Activated T-cell treated with anti-CD3 and anti-CD28 coated beads for 24 hours (primary cell): ENCODE data around the gene ARHGAP26.

ENCODE experiments used
- DNase-seq: peaks from one replicate; pipeline ENCODE4 v3.0.0-alpha.2; 2020; ENCODE audit warnings: low read depth

Gene ARHGAP26

DNA sequence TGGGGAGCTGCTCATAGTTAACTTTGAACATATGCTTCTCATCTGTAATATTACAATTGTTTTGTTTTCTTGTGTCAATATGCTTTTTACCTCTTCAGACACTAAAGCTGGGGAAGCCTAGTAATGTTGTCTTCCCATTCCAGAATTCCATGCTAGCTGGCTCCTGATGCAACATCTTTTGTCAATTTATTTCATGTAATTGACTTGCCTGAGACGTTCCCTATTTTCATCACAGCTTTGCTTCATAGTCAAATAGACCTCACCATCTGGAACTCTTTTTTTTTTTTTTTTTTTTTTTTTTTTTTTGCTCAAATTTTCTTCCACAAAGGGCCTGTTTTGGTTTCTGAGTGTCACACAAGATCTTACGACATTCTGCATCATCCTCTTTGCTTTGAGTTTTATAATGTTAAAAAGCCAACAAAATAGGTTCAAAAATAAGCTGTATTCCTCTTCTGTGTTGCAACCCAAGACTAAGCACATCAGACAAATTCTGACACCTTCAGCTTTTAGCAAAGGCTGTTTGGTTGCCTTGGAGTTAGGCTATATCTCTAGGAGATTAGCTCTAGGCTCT lies 398.1 kb downstream of the ARHGAP26 start:
- no peak for DNase-seq

DNA sequence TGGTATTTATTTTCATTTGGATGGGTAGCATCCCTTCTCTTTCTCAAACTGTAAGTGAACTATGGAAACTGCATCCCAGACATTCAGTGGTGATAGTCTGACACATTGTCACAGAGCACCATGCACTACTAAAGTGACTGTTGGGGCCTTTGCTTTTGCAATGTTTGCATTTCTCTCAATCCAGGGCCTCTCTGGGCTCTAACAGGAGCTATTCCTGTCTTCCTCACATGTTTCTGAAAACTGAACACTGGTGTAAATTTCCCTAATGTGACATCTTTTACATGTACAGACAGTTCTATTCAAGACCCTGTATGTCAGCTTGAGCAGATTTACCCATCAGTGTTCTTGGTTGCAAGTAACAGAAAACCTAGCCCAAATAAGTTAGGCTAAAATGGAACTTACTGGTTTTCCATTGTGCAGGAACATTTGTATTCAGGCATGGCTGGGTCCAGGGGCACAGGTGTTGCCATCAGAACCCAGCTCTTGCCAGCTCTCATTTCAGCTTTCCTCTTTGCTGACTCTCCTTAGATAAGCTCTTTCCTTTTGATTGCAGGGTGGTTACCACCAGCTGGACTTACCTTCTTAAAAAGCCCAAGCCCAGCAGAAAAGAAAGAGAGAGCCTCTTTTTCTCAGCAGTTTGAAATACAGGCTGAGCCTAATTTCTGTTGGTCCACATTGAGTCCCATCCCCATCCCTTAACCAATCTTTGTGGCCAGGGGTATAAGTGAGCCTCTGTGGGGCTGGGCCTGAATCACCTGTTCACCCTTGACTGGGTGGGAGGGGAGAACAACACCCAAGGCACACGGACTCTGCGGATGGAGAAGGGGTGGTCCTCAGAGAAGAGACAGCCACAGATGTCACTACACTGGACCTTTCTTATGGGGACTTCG lies 399.0 kb downstream of the ARHGAP26 start:
- no peak for DNase-seq

DNA sequence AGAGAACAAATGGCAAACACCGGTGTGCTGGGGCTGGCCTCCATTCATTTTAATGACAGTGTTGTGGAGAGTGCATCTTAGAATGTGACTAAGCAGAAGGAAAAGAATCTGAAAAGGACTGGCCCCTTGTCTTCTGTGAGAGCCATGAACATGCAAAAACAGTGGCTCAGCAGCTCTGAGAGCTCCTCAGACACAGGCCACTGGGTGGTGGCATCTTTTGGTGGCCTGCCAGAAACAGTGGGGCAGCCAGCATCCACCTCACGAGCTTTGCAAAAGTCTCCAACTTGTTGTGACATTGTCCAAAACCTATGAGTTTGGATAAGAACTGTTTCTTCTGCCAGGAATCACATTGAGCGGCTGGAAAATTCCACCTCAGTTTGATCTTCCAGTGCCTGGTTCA lies 399.9 kb downstream of the ARHGAP26 start:
- DNase-seq, result no peak

DNA sequence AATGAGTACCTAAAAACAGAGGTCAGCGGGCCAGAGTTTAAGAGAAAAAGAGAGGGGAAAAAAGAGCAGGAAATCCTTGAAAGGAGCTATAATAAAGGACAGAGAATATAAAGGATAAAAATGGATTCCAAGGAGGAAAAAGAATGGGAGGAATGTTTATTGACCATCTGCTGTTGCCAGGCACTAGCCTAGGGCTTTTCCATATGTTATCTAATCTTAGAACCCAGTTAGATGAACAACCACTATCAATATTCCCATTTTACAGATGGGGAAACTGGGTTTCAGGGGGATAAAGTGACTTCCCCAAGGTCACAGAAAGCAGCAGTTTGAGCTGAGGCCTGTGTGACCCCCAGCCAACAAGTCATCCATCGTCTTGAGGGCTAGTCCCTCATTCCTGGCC lies 400.8 kb downstream of the ARHGAP26 start:
- no peak for DNase-seq

DNA sequence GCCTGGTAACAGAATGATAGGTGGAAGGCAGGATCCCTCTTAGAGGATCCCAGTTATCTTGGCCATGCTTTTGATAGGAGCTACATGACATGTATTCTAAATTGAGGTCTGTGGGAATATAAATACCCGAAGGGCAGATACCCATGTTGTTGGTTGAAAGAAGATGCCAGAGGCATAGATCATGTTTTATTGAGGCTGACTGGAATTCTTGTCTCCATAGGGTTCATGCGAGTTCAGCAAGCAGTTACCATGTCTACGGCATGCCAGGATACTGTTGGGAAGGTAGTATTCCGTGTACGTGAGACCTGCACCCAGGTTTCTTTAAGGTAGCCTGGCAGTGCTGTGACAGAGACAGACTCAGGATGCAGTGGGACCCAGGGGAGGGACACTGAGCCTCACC lies 402.6 kb downstream of the ARHGAP26 start:
- DNase-seq, result no peak

DNA sequence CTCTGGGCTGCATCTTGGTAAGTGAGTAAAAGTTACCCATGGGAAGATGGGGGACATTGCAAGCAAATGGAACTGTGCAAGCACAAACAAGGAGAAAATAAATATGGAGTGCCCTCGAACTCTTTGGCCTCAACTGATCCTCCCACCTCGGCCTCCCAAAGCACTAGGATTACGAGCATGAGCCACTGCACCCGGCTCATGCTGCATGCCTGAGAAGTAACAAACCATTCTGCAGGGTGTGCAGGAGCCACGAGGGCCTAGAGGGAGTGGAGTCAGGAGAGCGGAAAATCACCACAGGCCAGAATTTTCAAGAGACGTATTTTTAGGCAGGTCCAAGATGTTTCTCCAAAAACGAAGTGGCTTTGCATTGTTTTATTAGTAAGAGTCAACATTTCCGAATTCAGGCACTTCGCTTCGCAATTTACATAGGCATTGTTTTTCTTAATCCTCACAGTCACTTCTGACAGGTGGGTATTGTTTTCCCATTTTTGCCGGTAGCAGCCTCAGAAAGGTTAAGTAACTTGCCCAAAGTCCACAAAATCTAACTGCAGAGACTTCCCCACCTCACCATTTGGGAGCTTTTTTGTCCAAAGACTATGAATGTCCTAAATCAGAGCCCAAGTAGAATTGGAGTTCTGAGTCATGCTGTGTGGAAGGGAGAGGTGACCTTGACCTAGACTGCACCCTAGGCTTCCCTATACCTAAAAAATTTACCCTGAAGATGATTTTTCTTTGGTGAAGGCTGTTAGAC lies 403.1 kb downstream of the ARHGAP26 start:
- no peak for DNase-seq

DNA sequence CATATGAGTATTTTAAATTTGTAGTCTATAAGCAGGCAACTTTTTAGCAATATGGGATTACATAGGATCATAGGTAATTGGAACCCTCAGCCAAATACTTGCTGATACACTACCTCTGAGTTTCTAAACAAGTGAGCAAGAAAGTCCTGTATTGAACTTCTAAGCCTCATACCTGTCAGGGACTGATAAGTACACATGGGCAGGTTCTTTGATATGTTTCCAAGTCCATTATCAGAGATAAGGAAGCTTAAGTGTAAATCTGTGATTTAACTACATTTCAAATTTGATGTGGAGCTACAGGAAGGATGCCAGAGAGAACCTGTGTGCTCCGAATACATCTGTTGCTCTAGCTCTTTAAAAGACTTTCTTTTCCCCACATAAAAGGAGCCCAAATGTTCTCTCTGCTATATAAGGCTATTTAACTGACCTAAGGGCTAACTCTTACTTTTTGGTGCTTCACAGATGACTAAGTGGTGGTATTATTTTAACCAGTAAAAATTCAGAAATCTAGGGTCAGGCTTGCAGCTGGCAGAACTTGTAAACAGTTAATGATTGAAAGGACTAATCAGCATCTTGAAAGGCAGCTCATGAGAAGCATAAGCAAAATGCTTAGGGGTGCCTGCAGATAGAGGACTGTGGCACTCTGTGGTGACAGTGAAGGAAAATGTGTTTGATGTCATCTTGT lies 404.7 kb downstream of the ARHGAP26 start:
- no peak for DNase-seq

DNA sequence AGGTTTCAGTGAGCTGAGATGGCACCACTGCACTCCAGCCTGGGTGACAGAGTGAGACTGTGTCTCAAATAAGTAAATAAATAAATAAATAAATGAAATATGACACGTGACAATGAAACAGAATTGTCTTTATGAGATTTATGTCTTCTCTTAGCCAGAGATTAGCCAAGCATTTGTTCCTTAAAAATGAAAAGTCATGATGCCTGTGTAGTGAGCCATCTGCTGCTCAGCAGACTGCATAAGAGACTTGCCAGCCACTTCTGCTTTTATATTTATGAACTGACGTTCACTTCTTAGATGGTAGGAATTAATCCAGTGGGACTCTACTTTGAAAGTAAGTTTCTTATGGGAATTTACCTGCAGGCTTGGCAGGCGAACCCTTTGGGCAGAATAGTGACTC lies 405.9 kb downstream of the ARHGAP26 start:
- DNase-seq, result no peak

DNA sequence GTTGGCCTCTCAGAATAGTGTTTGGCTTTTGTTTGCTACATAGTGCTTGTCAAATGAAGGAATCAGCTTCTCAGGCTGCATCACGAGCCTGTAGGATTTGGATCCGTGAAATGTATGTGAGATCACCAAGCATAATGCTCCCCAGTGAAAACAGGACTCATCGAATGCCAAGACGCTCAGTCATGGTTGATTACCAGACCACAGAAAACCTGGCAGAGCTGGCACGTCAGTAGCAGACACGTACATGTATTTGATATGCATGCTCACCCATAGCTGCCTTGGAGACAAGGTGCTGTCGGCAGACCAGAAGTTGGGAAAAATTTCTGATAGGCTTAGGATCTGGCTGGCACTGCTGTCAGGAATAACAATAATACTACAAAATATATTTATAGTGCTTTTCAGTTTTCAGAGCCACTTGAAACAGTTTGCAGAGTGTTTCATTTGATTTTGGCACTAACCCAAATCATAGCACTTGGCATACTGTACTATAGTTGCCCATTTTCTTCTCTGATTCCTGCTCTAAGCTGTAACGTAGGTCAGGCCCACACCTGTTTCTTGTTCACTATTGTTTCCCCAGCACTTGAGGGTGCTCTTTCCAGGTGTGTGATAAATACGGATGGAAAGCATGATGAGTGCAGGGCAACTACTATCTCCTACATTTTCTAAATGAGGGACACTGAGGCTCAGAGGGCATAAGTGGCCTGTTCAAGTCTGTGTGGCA lies 407.2 kb downstream of the ARHGAP26 start:
- DNase-seq, result no peak

DNA sequence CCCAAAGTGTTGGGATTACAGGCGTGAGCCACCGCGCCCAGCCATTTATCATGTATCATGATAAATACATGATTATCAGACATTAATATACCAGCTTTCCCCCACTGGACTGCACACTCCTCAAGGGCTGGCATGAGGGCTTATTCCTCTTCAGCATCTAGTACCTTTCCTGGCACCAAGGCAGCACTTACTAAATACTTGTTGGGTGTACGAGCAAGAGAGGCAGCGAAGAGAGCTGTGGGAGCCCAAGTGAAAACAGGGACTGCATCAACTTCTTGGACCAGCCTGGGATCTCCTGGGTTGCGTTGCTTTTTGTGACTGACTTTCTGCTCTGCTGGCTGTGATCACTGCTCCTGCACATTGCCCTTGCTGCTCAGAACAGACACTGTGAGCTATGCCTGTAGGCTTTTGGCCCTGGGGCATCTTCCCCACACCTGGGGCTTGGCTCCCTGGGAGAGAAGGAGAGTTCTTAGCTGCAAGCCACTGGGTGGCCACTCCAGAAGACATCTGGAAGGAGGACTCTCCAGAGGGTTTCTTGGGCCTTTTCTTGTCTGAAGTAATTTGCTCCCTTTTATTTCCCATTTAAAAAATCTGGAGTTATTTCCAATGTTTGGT lies 409.1 kb downstream of the ARHGAP26 start:
- no peak for DNase-seq

DNA sequence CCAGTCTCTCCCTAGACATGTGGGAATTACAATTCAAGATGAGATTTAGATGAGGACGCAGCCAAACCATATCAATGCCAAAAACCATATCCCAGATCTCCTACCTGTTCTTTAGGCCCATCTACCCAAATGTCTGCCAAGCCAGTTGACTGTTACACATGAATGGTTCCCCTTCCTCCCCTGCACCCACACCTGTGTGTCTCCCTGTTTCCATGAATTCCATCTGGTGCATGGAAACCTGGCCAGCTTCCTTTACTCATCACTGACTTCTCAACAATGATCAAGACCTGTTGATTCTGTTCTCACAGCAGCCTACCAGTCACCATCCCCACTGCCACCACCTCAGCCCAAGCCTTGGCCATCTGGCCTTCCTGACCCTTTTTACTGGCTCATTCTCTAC lies 410.6 kb downstream of the ARHGAP26 start:
- no peak for DNase-seq

DNA sequence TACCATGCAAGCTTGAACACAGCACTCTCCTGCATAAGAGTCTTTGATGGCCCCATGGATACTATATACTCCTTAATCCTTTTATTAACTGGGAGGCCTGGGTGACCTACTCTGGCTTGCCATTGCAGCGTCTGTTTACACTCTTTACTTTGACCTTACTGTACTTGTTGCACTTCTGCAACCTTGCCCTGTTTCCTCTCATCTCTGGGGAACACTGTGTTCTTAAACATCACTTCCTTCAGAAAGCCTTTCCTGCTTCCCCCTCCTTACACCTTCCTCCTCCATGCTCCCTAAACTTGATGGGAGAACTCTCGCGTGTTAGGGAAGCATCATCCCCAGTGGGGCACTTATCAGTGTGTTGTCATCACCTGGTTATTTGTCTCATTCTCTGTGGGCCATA lies 411.0 kb downstream of the ARHGAP26 start:
- DNase-seq, result no peak

DNA sequence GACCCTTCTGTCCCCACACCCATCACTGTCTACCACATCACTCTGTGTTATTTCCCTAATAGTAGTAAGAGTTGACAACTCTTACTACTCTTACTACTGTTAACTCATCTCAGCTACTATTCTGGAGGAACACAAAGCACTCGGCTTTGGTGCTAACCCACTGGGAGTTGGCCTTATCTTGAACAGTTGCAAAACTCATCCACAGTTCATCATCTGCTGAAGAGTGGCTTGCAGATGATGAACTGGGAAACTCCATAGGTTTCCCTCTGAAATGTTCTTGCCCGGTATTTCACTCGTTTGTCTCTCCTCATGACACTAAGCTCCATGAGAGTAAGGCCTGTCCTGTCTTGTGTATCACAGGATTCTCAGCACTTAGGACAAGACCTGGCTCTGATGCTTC lies 411.9 kb downstream of the ARHGAP26 start:
- DNase-seq, result no peak

DNA sequence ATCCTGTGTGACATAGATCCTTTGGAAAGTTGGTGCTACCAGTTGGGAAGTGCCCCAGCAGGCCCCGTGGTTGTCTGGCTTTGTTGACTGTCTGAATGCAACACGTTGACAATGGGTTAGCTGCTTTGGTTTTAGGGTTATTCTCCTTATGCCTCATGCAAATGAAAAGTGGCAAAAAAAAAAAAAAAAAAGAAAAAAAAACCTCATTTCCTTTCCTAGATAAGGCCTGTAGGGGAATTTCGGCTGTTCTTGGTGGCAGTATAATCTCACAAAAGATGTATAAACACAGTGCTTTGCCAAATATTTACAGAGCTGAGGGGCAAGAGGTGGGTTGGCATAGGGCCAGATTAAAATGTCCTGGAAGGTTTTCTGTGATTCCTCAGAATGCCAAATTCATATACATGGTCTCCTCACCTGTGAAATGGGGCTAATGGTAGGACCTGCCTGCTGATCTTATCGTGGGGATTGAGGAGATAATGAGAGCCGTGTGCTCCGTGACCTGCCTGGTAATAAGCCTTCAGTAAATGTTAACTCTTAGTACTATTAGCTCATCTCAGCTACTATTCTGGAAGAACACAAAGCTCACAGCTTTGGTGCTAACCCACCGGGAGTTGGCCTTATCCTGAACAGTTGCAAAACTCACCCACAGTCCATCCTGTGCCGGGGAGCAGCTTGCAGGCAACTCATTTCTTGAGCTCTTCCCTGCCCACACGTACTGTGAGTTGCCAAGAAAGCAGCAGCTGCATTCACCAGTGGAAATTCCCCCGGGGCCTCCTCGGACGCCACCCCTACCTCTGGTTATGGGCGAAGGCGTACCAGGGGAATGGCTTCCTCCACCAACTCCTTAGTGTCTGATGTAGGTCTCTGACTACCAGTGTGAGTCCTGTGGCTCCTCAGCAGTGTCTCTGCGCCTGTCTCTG lies 413.0 kb downstream of the ARHGAP26 start:
- peak; percentile 54 for DNase-seq

DNA sequence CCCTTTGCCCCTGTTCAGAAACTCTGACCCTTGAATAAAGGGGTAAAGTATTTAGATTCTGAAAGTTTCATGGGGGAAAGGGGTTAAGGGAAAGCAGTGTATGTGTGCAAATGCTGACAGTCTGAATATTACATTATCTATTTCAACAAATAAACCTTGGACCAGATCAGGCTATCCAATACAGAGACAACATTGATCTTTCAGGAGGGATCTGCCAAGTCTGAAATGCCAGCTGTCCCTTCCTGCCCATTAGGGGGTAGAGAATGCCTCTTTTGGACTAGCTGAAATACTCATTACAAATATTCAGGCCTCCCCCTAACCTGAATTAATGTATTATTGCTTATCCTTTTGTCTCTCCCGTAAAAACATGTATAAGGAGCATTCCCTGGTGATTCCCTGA lies 413.8 kb downstream of the ARHGAP26 start:
- no peak for DNase-seq

DNA sequence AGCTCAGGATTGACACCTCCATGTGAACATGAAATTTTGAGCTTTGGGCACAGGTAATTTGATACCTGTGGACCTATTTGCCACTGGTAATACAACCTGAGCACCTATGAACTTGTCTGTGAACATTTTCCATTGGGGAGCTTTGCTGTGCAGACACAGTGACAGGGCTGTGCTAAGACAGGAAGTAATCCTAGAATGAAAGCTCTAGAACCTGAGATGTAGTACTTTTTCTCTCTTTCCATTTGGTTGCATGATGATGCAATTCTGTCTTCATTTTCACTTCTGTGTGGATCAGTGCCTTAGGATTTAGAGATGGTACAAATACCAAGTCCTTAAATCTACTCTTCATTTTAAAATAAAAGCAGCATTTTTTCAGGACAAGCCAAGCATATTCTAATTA lies 416.4 kb downstream of the ARHGAP26 start:
- DNase-seq, result no peak

DNA sequence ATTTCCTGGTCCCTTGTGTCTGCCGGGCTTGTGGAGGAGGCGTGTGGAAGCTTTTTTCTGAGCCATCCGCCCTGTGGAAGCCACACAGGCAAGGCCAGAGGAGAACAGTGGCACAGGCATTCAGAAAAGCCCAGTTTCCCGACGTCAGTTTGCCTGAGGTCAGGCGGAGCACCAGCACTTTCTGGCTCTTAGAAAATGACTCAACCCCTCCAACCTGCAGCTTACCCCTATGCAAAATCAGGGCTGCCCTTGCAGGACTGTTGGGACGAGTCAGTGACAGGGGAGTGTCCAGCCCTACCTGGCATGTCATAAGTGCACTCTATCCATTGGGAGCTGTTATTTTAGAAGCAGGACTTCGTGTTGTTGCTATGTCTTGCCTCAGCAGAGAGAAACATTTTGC lies 417.3 kb downstream of the ARHGAP26 start:
- no peak for DNase-seq

DNA sequence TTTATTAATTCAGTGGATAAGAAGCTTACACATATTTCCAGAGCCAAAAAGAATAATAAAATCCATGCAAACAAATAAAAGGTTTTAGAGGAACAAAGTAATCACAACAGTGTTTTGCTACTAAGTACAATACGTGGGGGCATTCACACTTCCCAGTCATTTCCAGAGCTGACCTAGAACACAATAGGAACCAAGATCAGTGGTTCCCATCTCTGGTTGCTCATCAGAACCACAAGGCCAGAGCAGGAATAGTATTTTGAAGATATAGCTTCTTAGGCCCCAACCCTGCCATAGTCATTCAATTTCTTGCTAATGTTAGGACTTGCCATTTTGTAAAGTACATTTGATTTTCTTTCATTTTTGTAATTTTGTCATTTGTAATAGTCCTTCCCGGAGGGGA lies 417.9 kb downstream of the ARHGAP26 start:
- DNase-seq, result no peak

DNA sequence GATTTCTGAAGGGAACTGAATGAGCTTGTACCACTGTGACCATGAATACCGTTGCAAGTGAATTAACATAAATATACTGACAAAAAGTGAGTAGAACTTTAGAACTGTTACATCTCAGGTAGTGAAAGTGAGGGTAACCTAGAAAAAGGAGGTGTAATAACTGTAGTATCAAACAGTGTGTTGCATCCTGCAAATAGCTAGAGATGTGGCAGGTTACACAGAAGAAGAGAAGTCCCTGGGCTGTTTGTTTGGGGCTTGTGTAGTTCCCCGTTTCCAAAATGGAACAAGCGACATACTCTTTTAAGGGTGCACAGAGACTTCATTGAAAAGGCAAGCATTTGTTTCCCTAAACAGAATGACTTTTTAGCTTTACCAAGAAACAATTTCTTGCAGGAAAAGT lies 418.5 kb downstream of the ARHGAP26 start:
- DNase-seq, result no peak

DNA sequence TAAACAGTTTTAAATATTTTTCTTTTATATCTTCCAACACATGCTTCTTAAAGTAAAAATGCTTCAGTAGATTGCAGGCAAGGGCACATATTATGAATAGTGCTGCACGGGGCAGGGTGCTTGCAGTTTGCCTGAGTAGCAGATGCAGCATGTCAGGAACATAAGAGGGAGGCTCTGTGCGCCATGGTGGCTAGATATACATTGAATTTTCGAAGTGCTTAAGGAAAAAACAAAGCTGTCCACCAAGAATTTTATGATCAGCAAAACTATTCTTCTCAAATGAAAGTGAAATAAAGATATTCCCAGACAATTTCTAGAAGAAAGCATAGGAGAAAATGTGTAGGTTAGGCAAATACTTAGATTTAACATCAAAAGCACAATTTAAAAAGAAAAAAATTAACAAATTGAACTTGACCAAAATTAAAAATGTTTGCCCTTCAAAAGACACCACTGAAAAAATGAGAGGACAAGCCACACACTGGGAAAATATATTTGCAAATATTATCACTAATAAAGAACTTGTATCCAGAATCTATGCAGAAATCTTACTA lies 420.2 kb downstream of the ARHGAP26 start:
- DNase-seq, result no peak
